K562 (cell line): ENCODE measurements around the gene EPB41L2. TPM values are rescaled to one million over a fixed set of nuclear protein-coding genes. Genes with fewer than 3 reads are reported as not detected.

Source experiments
- CEBPZ ChIP-seq: fragments of 150-350 bp; IDR thresholded peaks from 2 replicates; pipeline ENCODE4 v1.6.1; 2014; ENCODE audit warnings: low read depth, mild to moderate bottlenecking, low read length, borderline replicate concordance
- CHD1 ChIP-seq: fragments of 200-600 bp; sonication (generic); IDR thresholded peaks from one replicate; pipeline ENCODE4 v1.6.1; 2012; ENCODE audit warnings: mild to moderate bottlenecking, moderate library complexity, low read length, inconsistent platforms
- HMBOX1 ChIP-seq: sonication (generic); IDR thresholded peaks from 2 replicates; pipeline ENCODE4 v1.6.1; 2016
- MAX ChIP-seq: sonication (generic); formaldehyde crosslinking; IDR thresholded peaks from 2 replicates; pipeline ENCODE4 v1.9.0; 2022; ENCODE audit warnings: mild to moderate bottlenecking, missing genetic modification reagents
- MXD1 ChIP-seq: fragments of 250-450 bp; sonication (Bioruptor Pico); IDR thresholded peaks from 2 replicates; pipeline ENCODE4 v1.8.0; 2021; ENCODE audit warnings: borderline replicate concordance, mild to moderate bottlenecking, moderate library complexity; ENCODE audit not compliant: poor library complexity, severe bottlenecking
- ZBTB34 ChIP-seq: fragments of 250-450 bp; sonication (Bioruptor Pico); IDR thresholded peaks from 2 replicates; pipeline ENCODE4 v1.8.0; 2021; ENCODE audit warnings: mild to moderate bottlenecking, moderate library complexity
- ZBTB9 ChIP-seq: fragments of 450-650 bp; formaldehyde crosslinking; IDR thresholded peaks from 2 replicates; pipeline ENCODE4 v1.4.0; 2020; ENCODE audit warnings: mild to moderate bottlenecking, moderate library complexity
- ZNF134 ChIP-seq: fragments of 250-450 bp; sonication (Bioruptor Pico); conservative IDR thresholded peaks from 2 replicates; pipeline ENCODE4 v1.4.0; 2020
- ZNF449 ChIP-seq: fragments of 250-450 bp; sonication (Bioruptor Pico); IDR thresholded peaks from 2 replicates; pipeline ENCODE4 v1.8.0; 2022; ENCODE audit warnings: moderate library complexity, mild to moderate bottlenecking, inconsistent platforms
- ZNF717 ChIP-seq: fragments of 250-450 bp; sonication (Bioruptor Pico); IDR thresholded peaks from 2 replicates; pipeline ENCODE4 v1.5.0; 2021
- polyA plus RNA-seq, 8 experiments: library from polyadenylated mRNA; depleted of rRNA in 4 of 8; stranded (reverse) in 5 of 8; unstranded in 3 of 8; fragments of >200 nt; fragmentation: Nextera tagmentation in 2 of 8; fragmentation: Illumina TruSeq in 1 of 8; extraction: Ambion mirVana in 2 of 8; extraction: Trizol in 1 of 8; gene quantifications; 2 replicates each; pipeline versions ENCODE4 v1.2.1 to v1.2.3, GENCODE V29; 2011 to 2014; ENCODE audit warnings: inconsistent platforms in 1 of 8, missing spikeins in 1 of 8
- total RNA-seq, 7 experiments: library from RNA; depleted of rRNA in 6 of 7; stranded (reverse); fragments of >200 nt in 6 of 7; fragmentation: Illumina TruSeq in 2 of 7; extraction: Trizol in 2 of 7; gene quantifications; 2 replicates each; pipeline versions ENCODE4 v1.2.1 to v1.2.3, GENCODE V29; 2011 to 2021; ENCODE audit warnings: low replicate concordance in 1 of 7

EPB41L2 gene
- total and polyA plus RNA-seq, 9 of the 15 experiments (the other 6 are each of a cell fraction or from before 2014, with no cell fraction given) = 5.1 to 53.6 (median 25.0) TPM

- no peak for TF ChIP-seq HMBOX1
- TF ChIP-seq ZBTB9 (CRISPR knock-in tag) = no peak
- no peak for TF ChIP-seq ZNF134
- TF ChIP-seq ZBTB34 (CRISPR knock-in tag) = no peak
- TF ChIP-seq ZNF717 (CRISPR knock-in tag) = no peak
- no peak for TF ChIP-seq MAX (CRISPR knock-in tag)
- no peak for TF ChIP-seq ZNF449
- TF ChIP-seq CHD1 = no peak
- no peak for TF ChIP-seq CEBPZ
- TF ChIP-seq MXD1 (CRISPR knock-in tag) = no peak
These were observed 17.9 kb downstream of the EPB41L2 start (continued) for GRCh38 chr6:131045139-131045538.
